HCEC 1CT (cell line): ENCODE measurements around the gene CENPA.
A peak's percentile ranks its signal among the peaks of the same experiment; 100 is the strongest.
"Not testable (repeated sequence)": the region's sequence is repeated elsewhere in the genome, so short reads cannot be mapped to it uniquely, and the experiment has no call there.

Experiments
- DNase-seq: peaks from one replicate; pipeline ENCODE4 v3.0.0-alpha.2; 2017

CENPA gene

DNA sequence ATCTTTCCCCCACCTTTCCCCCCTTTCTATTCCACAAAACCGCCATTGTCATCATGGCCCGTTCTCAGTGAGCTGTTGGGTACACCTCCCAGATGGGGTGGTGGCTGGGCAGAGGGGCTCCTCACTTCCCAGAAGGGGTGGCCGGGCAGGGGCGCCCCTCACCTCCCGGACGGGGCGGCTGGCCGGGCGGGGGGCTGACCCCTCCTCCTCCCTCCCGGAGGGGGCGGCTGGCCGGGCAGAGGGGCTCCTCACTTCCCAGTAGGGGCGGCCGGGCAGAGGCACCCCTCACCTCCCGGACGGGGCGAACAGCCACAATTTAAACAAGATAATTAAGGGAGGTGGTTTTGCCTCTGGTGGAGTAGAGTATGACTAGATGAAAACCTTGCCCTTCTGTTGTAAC, 9.3 kb downstream of the CENPA start:
- not testable (repeated sequence) for DNase-seq

DNA sequence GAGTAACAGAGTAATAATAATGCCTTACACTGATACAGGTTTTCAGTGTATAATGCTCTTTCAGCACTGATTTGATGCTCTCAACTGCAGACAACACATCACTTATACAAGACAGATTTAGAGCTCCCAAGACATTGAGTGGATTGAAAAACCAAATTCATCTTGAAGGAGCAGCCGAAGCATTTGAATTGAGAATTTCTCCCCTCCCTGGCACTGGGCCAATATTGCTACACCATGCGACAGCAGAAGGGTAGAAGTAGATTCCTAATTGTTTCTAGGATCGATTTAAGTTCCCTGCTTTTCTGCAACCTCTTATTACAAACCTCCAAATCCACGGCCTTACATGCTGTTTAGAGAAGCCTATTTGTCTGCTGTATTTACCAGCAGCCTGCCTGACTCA, 15.5 kb downstream of the CENPA start:
- DNase-seq, result no peak

DNA sequence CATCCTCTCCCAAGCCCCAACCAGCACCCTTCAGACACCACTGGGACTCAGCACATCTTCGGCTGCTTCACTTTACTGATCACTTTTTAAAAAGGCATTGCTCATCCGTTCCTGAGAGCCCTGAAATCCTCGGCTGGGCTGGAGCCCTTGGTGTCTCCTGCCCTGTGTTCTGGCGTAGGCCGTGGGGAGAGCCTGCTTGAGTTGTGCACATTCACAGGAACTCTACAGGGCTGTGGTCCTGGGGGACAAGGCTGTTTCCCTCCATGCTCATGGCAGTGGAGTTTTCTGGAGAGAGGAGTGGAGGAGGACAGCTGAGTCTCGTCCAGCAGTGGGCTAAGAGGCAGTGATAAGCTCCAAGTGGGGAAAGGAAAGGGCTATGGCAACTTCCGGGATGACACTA, 15.9 kb downstream of the CENPA start:
- DNase-seq, result no peak

DNA sequence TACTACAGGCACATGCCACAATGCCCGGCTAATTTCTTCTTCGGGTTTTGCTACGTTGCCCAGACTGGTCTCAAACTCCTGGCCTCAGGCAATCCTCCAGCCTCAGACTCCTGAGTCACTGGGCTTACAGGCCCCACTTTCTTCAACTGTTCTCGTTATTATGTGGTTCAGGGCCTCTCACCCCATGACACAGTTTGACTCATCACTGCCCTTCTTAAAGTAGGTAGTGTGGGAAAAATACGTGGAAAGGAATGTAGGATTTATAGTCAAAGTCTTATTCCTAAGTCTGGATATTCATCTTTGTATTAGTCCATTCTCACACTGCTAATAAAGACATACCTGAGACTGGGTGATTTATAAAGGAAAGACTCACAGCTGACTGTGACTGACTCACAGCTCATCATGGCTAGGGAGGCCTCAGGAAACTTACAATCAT, 19.4 kb downstream of the CENPA start:
- peak; percentile 93 for DNase-seq

DNA sequence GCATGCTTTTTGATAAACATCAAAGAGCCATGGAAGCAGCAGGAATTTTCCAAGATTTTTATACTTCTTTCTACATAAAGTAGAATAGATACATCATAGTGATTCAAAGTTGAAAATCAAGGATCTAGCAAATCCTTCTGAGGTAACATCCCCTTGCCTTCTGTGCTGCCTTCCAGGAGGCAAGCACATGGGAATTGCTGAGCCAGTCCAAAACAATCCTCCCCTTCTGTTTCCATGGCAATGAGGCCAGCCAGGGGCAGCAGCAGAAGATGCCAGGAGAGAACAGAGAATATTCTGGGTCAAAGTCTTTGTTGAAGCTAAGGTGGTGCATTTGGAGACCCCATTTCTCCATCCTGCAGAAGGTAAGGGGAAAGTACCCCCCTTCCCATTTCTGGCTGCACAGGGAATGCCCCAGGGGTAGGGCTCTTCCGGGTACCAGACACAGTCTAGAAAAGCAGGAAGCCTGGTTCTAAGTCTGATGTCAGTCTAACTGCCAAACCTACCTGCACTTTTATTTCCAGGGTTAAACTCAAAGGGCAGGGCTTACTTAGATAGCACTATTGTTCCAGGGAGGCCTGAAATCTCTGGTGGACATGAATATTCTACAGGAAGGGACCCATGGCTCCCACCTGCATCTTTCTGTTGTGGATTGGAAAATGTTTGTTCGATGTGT, 22.1 kb downstream of the CENPA start:
- DNase-seq, result peak; percentile 12

DNA sequence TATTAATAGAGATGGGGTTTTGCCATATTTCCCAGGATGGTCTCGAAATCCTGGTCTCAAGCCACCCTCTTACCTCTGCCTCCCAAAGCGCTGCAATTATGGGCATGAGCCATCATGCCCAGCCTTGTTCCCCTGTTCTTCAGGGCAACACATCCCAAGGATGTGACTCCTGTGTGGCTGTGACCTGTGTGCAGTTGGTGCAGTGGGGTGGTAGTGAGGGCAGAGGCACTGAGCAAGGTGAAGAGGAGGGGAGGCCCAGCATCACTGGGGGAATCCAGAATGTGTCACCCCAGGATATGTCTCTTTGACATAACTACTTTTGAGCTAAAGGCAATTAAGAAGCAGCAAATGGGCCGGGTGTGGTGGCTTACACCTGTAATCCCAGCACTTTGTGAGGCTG, 23.4 kb downstream of the CENPA start:
- DNase-seq, result no peak

GRCh38 chr2:26809876-26810577, 24.2 kb downstream of the CENPA start:
- no peak for DNase-seq

- DNase-seq, result no peak
Observed at GRCh38 chr2:26811261-26811660, 25.4 kb downstream of the CENPA start.

- DNase-seq, result no peak
Observed at GRCh38 chr2:26811791-26812694, 26.2 kb downstream of the CENPA start.

DNA sequence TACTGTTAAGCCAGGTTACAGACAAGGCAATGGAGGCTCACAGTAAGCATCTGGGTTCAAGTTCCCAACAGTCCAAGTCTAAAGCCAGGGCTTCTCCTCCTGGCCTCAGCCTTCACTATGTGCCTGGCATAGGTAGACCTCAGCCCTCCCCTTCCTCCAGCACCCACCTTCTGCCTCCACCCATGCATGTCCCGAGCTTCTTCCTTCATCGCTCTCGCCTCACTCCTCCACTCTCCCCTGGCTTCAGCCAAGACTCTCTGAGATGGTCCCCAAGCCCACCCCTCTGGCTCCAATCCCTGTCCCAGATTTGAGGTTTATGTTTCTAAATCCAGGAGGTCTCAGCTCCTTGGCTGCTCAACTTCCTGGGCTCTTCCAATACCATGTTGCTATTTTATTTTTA, 26.9 kb downstream of the CENPA start:
- DNase-seq, result no peak

- DNase-seq, result not testable (repeated sequence)
Observed at GRCh38 chr2:26814072-26814765, 28.4 kb downstream of the CENPA start.

GRCh38 chr2:26816893-26817292, 31.0 kb downstream of the CENPA start:
- no peak for DNase-seq

- DNase-seq, result no peak
Observed at GRCh38 chr2:26818255-26818654, 32.4 kb downstream of the CENPA start.

DNA sequence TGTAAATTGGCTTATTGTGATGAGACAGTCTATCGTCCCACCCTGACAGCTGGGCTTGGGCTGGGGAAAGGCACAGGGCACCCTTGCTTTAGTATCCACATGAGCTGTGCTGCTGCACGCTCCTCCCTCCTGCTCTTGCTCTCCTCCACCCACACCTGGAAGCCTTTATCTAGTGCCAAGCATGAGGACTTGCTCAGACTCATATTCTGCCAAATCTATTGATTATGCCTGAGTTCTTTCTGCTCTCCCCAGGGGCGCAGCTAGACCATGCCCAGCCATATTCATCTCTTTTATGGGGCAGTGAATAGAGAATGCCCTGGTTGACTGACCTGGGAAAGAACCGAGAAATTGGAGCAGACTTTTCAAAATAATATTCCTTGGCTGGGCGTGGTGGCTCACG, 33.1 kb downstream of the CENPA start:
- no peak for DNase-seq

GRCh38 chr2:26820932-26821331, 35.1 kb downstream of the CENPA start:
- no peak for DNase-seq

GRCh38 chr2:26822877-26823276, 37.0 kb downstream of the CENPA start:
- no peak for DNase-seq

GRCh38 chr2:26838121-26838906, 52.5 kb downstream of the CENPA start:
- peak; percentile 32 for DNase-seq

- DNase-seq, result no peak
Observed at GRCh38 chr2:26840937-26841610, 55.2 kb downstream of the CENPA start.

GRCh38 chr2:26843041-26843440, 57.2 kb downstream of the CENPA start:
- no peak for DNase-seq
